HG03280 (cell line): ENCODE measurements around the gene LAMA4.

Experiments
- ATAC-seq: cut with Tn5 transposase; IDR thresholded peaks from one replicate; pipeline ENCODE4 v1.9.1; 2021; ENCODE audit warnings: mild to moderate bottlenecking, moderate library complexity; ENCODE audit not compliant: unreplicated experiment

Gene LAMA4

GRCh38 chr6:112253841-112254816, at the start of gene LAMA4:
LAMA4 (minus strand) TSS chr6:112254567; CDS start chr6:112254150, 417 bp downstream.
- ATAC-seq: no peak

- ATAC-seq: no peak
Measured at GRCh38 chr6:112302142-112302705, 47.9 kb upstream of the LAMA4 start.

- ATAC-seq: no peak
Measured at GRCh38 chr6:112300896-112301295, 46.5 kb upstream of the LAMA4 start.

GRCh38 chr6:112298816-112299281, 44.5 kb upstream of the LAMA4 start:
- no peak for ATAC-seq

GRCh38 chr6:112298021-112298745, 43.8 kb upstream of the LAMA4 start:
- no peak for ATAC-seq

GRCh38 chr6:112296694-112297093, 42.3 kb upstream of the LAMA4 start:
- ATAC-seq: no peak

- peak; percentile 70 for ATAC-seq
Measured at GRCh38 chr6:112296122-112296521, 41.8 kb upstream of the LAMA4 start.

- ATAC-seq: no peak
Measured at GRCh38 chr6:112291161-112291762, 36.9 kb upstream of the LAMA4 start.

GRCh38 chr6:112289038-112289566, 34.7 kb upstream of the LAMA4 start:
- no peak for ATAC-seq

- no peak for ATAC-seq
Measured at GRCh38 chr6:112288475-112288874, 34.1 kb upstream of the LAMA4 start.

GRCh38 chr6:112287577-112288225, 33.3 kb upstream of the LAMA4 start:
- ATAC-seq: no peak

GRCh38 chr6:112286500-112287144, 32.3 kb upstream of the LAMA4 start:
- no peak for ATAC-seq

GRCh38 chr6:112286010-112286409, 31.6 kb upstream of the LAMA4 start:
- no peak for ATAC-seq

- ATAC-seq: no peak
Measured at GRCh38 chr6:112284603-112285002, 30.2 kb upstream of the LAMA4 start.

- ATAC-seq: no peak
Measured at GRCh38 chr6:112283621-112284020, 29.3 kb upstream of the LAMA4 start.

- ATAC-seq: no peak
Measured at GRCh38 chr6:112281821-112282615, 27.7 kb upstream of the LAMA4 start.

- no peak for ATAC-seq
Measured at GRCh38 chr6:112279031-112279935, 24.9 kb upstream of the LAMA4 start.

GRCh38 chr6:112275365-112275764, 21.0 kb upstream of the LAMA4 start:
- ATAC-seq: no peak
